Stimulated activated CD8-positive, alpha-beta memory T cell treated with anti-CD3 and anti-CD28 coated beads, Interleukin-15, amount 100 ng/mL, for 4 hours (primary cell): ENCODE measurements around the gene TRIM64C.
"Not testable (repeated sequence)": the region's sequence is repeated elsewhere in the genome, so short reads cannot be mapped to it uniquely, and the experiment has no call there.

Source experiments
- DNase-seq, 2 donors: peaks; one replicate each; pipeline ENCODE4 v3.0.0-alpha.2; 2020; ENCODE audit warnings: low read depth in 2 of 2

Gene TRIM64C, protein sequence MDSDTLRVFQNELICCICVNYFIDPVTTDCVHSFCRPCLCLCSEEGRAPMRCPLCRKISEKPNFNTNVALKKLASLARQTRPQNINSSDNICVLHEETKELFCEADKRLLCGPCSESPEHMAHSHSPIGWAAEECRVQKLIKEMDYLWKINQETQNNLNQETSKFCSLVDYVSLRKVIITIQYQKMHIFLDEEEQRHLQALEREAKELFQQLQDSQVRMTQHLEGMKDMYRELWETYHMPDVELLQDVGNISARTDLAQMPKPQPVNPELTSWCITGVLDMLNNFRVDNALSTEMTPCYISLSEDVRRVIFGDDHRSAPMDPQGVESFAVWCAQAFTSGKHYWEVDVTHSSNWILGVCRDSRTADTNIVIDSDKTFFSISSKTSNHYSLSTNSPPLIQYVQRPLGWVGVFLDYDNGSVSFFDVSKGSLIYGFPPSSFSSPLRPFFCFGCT

GRCh38 chr11:49059012-49059411, at the start of gene TRIM64C:
Gene TRIM64C (minus strand): TSS chr11:49059112. CDS start chr11:49059112, 0 bp downstream.
- DNase-seq: not testable (repeated sequence)

GRCh38 chr11:49102356-49102755, 43.4 kb upstream of the TRIM64C start:
- not testable (repeated sequence) for DNase-seq

- DNase-seq: not testable (repeated sequence)
Observed at GRCh38 chr11:49069897-49070296, 11.0 kb upstream of the TRIM64C start.

DNA sequence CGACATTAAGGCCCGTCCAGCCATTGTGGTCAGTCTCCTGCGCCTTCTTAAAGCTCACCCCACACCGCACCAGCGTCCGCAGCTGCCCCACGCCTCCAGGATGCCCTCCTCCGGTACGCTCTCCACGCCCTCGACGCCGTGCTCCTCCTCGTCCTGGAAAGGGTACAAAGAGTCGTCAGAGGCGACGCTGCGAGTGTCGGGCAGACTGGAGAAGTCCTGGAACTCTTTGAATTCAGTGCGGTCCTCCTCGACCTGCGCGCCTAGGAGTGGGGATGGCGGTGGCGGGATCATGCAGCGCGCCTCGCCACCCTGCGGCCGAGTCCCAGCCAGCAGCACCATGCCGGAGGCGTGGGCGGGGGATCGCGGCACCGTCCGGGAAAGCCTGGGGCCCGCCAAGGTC, 9.1 kb downstream of the TRIM64C start:
- not testable (repeated sequence) for DNase-seq

DNA sequence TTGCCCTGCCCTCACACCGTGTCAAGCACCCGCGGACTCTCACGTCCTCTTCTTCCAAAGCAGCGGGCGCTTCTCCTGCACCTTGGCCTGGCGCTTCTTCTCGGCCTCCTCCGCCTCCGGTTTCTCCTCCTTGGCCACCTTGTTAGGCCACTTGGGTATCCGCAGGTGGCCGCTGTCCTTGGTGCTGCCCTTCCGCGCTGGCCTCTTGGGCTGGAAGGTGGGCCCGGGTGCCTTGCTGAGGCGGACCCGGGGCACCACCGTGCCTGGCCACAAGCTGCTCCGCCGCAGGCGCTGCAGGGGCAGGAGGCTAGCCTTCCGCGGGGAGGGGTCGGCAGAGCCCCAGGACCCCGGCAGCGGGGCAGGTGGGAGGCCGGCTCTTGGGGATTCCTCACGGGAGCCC, 10.7 kb downstream of the TRIM64C start:
- DNase-seq: not testable (repeated sequence)

- DNase-seq: not testable (repeated sequence)
Observed at GRCh38 chr11:49028523-49028922, 30.4 kb downstream of the TRIM64C start, which contains the start of gene TRIM49B. Gene TRIM49B (plus strand): TSS chr11:49028823. CDS start chr11:49031600, 2,777 bp downstream.
